HepG2 (cell line): ENCODE data around the gene ANKRD65. TPM values are rescaled to one million over a fixed set of nuclear protein-coding genes. Genes with fewer than 3 reads are reported as not detected.

ENCODE experiments used
- BRD4 ChIP-seq: sonication (generic); formaldehyde crosslinking; IDR thresholded peaks from 2 replicates; pipeline ENCODE4 v1.4.0; 2020; ENCODE audit warnings: missing genetic modification reagents
- DMAP1 ChIP-seq: IDR thresholded peaks from 2 replicates; pipeline ENCODE4 v1.6.1; 2016
- EEA1 ChIP-seq: sonication (generic); formaldehyde crosslinking; IDR thresholded peaks from 2 replicates; pipeline ENCODE4 v1.5.1; 2020; ENCODE audit warnings: mild to moderate bottlenecking, missing genetic modification reagents, borderline replicate concordance
- HDAC6 ChIP-seq: fragments of 200-600 bp; sonication (generic); IDR thresholded peaks from 2 replicates; pipeline ENCODE4 v1.7.0; 2017; ENCODE audit warnings: mild to moderate bottlenecking, antibody characterized with exemption, low read length, low read depth
- SMAD3 ChIP-seq: sonication (generic); formaldehyde crosslinking; IDR thresholded peaks from 2 replicates; pipeline ENCODE4 v1.4.0; 2020; ENCODE audit warnings: missing genetic modification reagents
- SUZ12 ChIP-seq: fragments of 150-350 bp; IDR thresholded peaks from 2 replicates; pipeline ENCODE4 v1.6.1; 2014; ENCODE audit warnings: low read depth, low read length
- TCF12 ChIP-seq, 2 experiments: fragments of 450-650 bp in 1 of 2; sonication (generic) in 1 of 2; formaldehyde crosslinking in 1 of 2; IDR thresholded peaks; 2 replicates each; pipeline versions ENCODE4 v1.6.1 to v1.8.0; 2017 to 2022; ENCODE audit warnings: antibody characterized with exemption in 1 of 2, mild to moderate bottlenecking in 1 of 2, missing genetic modification reagents in 1 of 2, moderate library complexity in 1 of 2
- ZFAT ChIP-seq: sonication (generic); formaldehyde crosslinking; conservative IDR thresholded peaks from 2 replicates; pipeline ENCODE4 v1.8.1; 2023; ENCODE audit warnings: missing genetic modification reagents, inconsistent platforms
- ZNF264 ChIP-seq: sonication (generic); formaldehyde crosslinking; IDR thresholded peaks from 2 replicates; pipeline ENCODE4 v1.4.0; 2020; ENCODE audit warnings: missing genetic modification reagents
- ZNF329 ChIP-seq: sonication (generic); formaldehyde crosslinking; IDR thresholded peaks from 2 replicates; pipeline ENCODE4 v1.9.0; 2021; ENCODE audit warnings: low read depth, mild to moderate bottlenecking, missing genetic modification reagents
- ZNF367 ChIP-seq: sonication (generic); formaldehyde crosslinking; IDR thresholded peaks from 2 replicates; pipeline ENCODE4 v1.4.0; 2020; ENCODE audit warnings: missing genetic modification reagents, borderline replicate concordance
- ZNF577 ChIP-seq: sonication (generic); formaldehyde crosslinking; IDR thresholded peaks from 2 replicates; pipeline ENCODE4 v1.4.0; 2020; ENCODE audit warnings: mild to moderate bottlenecking, low read depth, missing genetic modification reagents, borderline replicate concordance
- ZNF672 ChIP-seq: sonication (generic); formaldehyde crosslinking; IDR thresholded peaks from 2 replicates; pipeline ENCODE4 v1.8.1; 2022; ENCODE audit warnings: missing genetic modification reagents
- polyA plus RNA-seq, 8 experiments: library from polyadenylated mRNA; depleted of rRNA in 3 of 8; stranded (reverse) in 7 of 8; unstranded in 1 of 8; fragments of >200 nt; fragmentation: Illumina TruSeq in 4 of 8; extraction: Trizol in 4 of 8; gene quantifications; 2 replicates each; pipeline versions ENCODE4 v1.2.1 to v1.2.3, GENCODE V29; 2011 to 2016; ENCODE audit warnings: low read depth in 4 of 8, missing spikeins in 1 of 8, mixed read lengths in 1 of 8; ENCODE audit not compliant: insufficient read depth in 1 of 8
- total RNA-seq, 5 experiments: library from RNA; depleted of rRNA; stranded (reverse); fragments of >200 nt; fragmentation: Illumina TruSeq; extraction: Trizol; gene quantifications; 2 replicates each; pipeline ENCODE4 v1.2.3, GENCODE V29; 2016; ENCODE audit warnings: low read depth in 1 of 5
- TF ChIP-seq, protein P1 (sequence below): sonication (generic); formaldehyde crosslinking; conservative IDR thresholded peaks from 2 replicates; pipeline ENCODE4 v1.5.0; 2020; ENCODE audit warnings: missing genetic modification reagents
- TF ChIP-seq, protein P2 (sequence below): sonication (generic); formaldehyde crosslinking; IDR thresholded peaks from 2 replicates; pipeline ENCODE4 v1.8.0; 2022; ENCODE audit warnings: mild to moderate bottlenecking, missing genetic modification reagents, moderate library complexity
- TF ChIP-seq, protein P3 (sequence below): sonication (generic); formaldehyde crosslinking; IDR thresholded peaks from 2 replicates; pipeline ENCODE4 v1.5.0; 2020; ENCODE audit warnings: mild to moderate bottlenecking, missing genetic modification reagents
- TF ChIP-seq, protein P4 (sequence below): sonication (generic); formaldehyde crosslinking; IDR thresholded peaks from 2 replicates; pipeline ENCODE4 v1.5.1; 2020; ENCODE audit warnings: missing genetic modification reagents, mild to moderate bottlenecking, borderline replicate concordance
- TF ChIP-seq, protein P5 (sequence below): sonication (generic); formaldehyde crosslinking; IDR thresholded peaks from 2 replicates; pipeline ENCODE4 v1.4.0; 2020; ENCODE audit warnings: missing genetic modification reagents

ANKRD65 gene
- total and polyA plus RNA-seq, 2 of the 13 experiments (the other 11 are each of a cell fraction or from before 2014, with no cell fraction given): 12.1 to 30.1 TPM

DNA sequence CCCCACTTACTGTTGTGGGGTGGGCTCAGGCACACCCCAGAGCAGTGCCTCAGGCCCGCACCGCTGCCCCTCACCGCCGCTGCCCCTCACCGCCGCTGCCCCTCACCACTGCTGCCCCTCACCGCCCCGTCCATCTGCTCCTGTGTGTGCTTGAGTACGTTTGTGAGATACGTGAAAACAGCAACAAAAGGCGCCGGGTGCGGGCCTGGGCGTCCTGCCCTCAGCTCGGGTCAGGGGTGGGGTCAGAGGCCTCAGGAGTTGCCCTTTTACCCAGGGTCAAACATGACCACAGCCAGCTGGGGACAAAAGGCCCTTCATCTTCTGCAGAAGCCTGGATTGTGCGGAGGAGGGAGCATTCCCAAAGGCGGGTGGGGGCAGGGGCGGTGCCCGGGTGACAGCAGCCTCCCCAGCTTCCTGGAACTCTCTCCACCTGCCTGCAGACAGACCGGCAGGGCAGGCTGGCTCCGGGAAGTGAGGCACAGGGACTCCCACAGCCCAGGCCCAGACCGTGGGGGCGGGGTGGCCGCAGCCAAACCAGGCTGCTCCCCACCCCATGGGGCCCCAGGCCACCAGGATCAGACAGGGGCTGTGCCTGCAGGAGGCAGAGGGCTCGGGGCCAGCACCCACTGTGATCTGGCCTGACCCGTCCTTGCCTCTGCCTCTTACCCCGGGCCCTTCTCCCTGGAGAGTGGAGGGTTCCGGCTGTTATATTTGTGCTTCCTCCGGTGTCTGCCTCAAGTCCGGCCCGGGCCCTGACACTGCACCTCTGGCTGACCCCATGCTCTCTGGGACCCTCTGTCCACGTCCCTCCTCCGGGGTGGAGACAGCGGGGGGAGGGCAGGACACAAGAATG is 12.1 kb upstream of the ANKRD65 start (continued):
- peak; percentile 45; the same call in 1 of the 2 replicates for TF ChIP-seq ZNF264
- no peak for TF ChIP-seq ZFAT
- no peak for TF ChIP-seq ZNF367 (CRISPR knock-in tag)
- TF ChIP-seq, protein P1, sequence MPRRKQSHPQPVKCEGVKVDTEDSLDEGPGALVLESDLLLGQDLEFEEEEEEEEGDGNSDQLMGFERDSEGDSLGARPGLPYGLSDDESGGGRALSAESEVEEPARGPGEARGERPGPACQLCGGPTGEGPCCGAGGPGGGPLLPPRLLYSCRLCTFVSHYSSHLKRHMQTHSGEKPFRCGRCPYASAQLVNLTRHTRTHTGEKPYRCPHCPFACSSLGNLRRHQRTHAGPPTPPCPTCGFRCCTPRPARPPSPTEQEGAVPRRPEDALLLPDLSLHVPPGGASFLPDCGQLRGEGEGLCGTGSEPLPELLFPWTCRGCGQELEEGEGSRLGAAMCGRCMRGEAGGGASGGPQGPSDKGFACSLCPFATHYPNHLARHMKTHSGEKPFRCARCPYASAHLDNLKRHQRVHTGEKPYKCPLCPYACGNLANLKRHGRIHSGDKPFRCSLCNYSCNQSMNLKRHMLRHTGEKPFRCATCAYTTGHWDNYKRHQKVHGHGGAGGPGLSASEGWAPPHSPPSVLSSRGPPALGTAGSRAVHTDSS (CRISPR knock-in tag): no peak
- no peak for TF ChIP-seq ZNF577
- no peak for TF ChIP-seq HDAC6
- peak; percentile 89; the same call in 1 of the 2 replicates for TF ChIP-seq SMAD3 (CRISPR knock-in tag)
- TF ChIP-seq DMAP1 (CRISPR knock-in tag): peak; percentile 67; the same call in 1 of the 2 replicates
- no peak for TF ChIP-seq ZNF672
- TF ChIP-seq, protein P2, sequence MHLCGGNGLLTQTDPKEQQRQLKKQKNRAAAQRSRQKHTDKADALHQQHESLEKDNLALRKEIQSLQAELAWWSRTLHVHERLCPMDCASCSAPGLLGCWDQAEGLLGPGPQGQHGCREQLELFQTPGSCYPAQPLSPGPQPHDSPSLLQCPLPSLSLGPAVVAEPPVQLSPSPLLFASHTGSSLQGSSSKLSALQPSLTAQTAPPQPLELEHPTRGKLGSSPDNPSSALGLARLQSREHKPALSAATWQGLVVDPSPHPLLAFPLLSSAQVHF: no peak
- TF ChIP-seq, protein P3, sequence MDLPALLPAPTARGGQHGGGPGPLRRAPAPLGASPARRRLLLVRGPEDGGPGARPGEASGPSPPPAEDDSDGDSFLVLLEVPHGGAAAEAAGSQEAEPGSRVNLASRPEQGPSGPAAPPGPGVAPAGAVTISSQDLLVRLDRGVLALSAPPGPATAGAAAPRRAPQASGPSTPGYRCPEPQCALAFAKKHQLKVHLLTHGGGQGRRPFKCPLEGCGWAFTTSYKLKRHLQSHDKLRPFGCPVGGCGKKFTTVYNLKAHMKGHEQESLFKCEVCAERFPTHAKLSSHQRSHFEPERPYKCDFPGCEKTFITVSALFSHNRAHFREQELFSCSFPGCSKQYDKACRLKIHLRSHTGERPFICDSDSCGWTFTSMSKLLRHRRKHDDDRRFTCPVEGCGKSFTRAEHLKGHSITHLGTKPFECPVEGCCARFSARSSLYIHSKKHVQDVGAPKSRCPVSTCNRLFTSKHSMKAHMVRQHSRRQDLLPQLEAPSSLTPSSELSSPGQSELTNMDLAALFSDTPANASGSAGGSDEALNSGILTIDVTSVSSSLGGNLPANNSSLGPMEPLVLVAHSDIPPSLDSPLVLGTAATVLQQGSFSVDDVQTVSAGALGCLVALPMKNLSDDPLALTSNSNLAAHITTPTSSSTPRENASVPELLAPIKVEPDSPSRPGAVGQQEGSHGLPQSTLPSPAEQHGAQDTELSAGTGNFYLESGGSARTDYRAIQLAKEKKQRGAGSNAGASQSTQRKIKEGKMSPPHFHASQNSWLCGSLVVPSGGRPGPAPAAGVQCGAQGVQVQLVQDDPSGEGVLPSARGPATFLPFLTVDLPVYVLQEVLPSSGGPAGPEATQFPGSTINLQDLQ (CRISPR knock-in tag): peak; percentile 93
- TF ChIP-seq, protein P4, sequence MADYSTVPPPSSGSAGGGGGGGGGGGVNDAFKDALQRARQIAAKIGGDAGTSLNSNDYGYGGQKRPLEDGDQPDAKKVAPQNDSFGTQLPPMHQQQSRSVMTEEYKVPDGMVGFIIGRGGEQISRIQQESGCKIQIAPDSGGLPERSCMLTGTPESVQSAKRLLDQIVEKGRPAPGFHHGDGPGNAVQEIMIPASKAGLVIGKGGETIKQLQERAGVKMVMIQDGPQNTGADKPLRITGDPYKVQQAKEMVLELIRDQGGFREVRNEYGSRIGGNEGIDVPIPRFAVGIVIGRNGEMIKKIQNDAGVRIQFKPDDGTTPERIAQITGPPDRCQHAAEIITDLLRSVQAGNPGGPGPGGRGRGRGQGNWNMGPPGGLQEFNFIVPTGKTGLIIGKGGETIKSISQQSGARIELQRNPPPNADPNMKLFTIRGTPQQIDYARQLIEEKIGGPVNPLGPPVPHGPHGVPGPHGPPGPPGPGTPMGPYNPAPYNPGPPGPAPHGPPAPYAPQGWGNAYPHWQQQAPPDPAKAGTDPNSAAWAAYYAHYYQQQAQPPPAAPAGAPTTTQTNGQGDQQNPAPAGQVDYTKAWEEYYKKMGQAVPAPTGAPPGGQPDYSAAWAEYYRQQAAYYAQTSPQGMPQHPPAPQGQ (CRISPR knock-in tag): no peak
- TF ChIP-seq BRD4: peak; percentile 47; the same call in 1 of the 2 replicates
- TF ChIP-seq SUZ12: no peak
- no peak for TF ChIP-seq ZNF329
- TF ChIP-seq, protein P5, sequence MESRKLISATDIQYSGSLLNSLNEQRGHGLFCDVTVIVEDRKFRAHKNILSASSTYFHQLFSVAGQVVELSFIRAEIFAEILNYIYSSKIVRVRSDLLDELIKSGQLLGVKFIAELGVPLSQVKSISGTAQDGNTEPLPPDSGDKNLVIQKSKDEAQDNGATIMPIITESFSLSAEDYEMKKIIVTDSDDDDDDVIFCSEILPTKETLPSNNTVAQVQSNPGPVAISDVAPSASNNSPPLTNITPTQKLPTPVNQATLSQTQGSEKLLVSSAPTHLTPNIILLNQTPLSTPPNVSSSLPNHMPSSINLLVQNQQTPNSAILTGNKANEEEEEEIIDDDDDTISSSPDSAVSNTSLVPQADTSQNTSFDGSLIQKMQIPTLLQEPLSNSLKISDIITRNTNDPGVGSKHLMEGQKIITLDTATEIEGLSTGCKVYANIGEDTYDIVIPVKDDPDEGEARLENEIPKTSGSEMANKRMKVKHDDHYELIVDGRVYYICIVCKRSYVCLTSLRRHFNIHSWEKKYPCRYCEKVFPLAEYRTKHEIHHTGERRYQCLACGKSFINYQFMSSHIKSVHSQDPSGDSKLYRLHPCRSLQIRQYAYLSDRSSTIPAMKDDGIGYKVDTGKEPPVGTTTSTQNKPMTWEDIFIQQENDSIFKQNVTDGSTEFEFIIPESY (CRISPR knock-in tag): no peak
- TF ChIP-seq EEA1 (CRISPR knock-in tag): peak; percentile 23; the same call in 1 of the 2 replicates
- TF ChIP-seq TCF12 (IDR thresholded peaks at IDR 0.05): no peak
- TF ChIP-seq TCF12 (CRISPR knock-in tag; IDR thresholded peaks at IDR 0.05): peak; percentile 73; the same call in 1 of the 2 replicates
